ENCODE data around the gene CLDN9.

Gene CLDN9

DNA sequence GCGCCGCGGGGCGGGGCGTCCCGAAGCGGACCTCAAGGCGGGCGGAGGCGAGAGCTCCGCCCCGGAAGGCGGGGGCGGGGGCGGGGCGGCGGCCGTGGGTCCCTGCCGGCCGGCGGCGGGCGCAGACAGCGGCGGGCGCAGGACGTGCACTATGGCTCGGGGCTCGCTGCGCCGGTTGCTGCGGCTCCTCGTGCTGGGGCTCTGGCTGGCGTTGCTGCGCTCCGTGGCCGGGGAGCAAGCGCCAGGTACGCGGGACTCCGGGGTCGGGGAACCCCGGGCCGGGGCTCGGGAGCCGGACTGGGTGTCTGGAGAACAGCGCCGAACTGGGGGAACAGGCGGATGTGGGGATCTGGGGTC, 7.5 kb downstream of the CLDN9 start, which contains the start of gene TNFRSF12A:
Gene TNFRSF12A, plus strand, starts transcription at position 122 of the 357 bp plus-strand sequence. Its CDS starts 30 bp downstream, at position 152.
- DNase-seq: peak; percentile 81

DNA sequence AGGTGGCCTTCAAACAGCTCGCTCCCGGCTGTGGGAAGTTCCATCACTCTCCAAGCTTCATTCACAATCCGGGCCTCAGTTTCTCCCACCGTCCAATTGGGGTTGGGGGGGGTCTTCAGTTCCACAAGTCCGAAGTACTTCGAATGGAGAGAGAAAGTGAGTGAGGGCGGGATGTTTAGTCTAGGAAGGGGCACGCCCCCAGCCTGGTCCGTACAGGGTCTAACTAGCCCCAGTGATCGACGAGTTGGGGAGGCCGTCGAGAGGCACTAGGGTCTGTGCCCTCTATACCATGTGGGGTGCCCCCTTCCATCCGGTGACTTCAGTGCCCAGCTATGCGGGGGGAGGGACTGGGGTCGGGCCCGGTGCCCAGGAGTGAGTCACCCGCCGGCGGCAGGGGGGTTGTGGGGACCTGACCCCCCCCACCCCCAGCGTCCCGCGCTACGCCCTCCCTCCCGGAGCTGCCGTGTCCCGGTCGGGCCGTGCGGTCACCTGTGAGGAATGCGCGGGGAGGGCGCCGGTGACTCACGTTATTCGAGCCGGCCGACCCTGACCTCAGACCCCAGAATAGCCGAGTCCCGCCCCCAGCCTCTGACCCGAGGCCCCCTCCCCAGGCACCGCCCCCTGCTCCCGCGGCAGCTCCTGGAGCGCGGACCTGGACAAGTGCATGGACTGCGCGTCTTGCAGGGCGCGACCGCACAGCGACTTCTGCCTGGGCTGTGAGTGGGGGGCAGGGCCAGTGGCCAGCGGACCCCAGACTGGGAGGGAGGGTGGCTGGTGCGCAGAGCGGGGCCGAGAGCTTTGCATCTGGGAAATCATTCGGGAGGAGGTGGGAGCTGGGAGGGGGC, 8.1 kb downstream of the CLDN9 start:
- DNase-seq: peak; percentile 64

DNA sequence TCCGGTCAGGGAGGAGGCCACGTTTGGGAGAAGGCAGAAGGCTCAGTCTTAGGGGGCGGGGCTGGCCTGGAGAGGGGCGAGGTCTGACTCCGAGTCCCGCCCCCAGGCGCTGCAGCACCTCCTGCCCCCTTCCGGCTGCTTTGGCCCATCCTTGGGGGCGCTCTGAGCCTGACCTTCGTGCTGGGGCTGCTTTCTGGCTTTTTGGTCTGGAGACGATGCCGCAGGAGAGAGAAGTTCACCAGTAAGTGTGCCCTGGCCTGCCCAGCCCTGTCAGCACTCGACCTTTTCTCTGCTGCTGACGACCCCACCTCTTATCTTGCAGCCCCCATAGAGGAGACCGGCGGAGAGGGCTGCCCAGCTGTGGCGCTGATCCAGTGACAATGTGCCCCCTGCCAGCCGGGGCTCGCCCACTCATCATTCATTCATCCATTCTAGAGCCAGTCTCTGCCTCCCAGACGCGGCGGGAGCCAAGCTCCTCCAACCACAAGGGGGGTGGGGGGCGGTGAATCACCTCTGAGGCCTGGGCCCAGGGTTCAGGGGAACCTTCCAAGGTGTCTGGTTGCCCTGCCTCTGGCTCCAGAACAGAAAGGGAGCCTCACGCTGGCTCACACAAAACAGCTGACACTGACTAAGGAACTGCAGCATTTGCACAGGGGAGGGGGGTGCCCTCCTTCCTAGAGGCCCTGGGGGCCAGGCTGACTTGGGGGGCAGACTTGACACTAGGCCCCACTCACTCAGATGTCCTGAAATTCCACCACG, 8.9 kb downstream of the CLDN9 start:
- peak; percentile 94 for DNase-seq

DNA sequence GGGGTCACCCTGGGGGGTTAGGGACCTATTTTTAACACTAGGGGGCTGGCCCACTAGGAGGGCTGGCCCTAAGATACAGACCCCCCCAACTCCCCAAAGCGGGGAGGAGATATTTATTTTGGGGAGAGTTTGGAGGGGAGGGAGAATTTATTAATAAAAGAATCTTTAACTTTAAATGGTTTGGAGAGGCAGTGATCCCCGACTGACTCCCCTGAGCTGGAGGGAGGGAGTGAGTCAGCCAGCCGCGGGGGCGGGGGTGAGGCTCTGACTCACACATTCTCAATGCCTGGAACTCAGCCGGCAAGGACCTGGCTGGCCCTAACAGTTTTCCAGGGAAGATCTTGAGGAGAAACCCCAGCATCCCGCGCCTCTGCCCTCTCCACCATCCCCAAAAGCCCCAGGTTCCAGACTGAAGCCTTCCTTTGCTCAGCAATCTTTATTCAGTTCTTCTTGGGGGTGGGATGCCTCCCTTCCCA, 9.5 kb downstream of the CLDN9 start:
- DNase-seq: peak; percentile 95

DNA sequence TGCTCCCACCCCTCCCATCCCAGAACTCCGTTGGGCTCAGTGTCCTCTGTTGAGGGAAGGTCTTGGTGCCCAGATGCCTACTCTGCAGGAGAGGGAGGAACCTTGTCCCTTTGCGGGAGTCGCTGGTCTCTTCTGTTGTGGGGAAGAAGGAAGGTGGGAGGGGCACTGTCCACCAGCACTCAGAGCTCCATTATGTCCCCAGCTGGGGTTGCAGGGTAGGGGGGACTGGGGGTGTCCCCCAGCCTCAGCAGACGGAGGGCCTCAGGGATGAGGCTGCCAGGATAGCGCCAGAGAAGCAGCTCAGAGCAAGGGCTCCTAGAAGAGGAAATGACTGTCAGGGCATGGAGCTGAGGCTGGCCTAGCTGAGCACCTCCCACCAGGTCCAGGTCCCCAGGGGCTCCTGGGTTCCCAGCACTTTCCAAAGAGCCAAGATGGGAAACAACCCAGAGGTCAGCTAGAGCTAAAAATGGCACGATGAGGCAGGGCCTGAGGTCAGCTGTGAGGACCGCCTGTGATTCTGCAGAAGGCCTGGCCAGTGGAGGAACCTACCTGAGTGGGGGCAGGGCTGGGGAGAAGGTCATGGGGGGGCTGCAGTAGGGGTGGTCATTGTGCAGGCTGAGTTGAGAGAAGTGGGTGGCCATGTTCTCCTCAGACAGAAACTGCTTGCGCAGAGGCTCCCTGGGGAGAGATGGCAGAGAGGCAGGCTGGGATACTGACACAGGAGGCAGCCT, 10.1 kb downstream of the CLDN9 start:
- DNase-seq: peak; percentile 23

DNA sequence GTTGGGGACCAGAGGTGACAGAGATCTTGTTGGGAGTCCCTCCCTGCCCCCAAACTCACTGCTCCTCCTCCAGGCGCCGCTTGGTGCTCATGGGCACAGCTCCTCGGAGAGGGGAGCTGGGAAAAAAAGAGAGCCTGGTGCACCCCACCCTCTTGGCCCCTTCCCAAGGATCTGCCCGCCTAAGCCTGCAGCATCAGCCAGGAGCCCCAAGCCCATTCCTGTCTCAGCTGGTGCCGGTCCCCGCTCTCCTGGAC, 10.6 kb downstream of the CLDN9 start:
- DNase-seq: peak; percentile 51

DNA sequence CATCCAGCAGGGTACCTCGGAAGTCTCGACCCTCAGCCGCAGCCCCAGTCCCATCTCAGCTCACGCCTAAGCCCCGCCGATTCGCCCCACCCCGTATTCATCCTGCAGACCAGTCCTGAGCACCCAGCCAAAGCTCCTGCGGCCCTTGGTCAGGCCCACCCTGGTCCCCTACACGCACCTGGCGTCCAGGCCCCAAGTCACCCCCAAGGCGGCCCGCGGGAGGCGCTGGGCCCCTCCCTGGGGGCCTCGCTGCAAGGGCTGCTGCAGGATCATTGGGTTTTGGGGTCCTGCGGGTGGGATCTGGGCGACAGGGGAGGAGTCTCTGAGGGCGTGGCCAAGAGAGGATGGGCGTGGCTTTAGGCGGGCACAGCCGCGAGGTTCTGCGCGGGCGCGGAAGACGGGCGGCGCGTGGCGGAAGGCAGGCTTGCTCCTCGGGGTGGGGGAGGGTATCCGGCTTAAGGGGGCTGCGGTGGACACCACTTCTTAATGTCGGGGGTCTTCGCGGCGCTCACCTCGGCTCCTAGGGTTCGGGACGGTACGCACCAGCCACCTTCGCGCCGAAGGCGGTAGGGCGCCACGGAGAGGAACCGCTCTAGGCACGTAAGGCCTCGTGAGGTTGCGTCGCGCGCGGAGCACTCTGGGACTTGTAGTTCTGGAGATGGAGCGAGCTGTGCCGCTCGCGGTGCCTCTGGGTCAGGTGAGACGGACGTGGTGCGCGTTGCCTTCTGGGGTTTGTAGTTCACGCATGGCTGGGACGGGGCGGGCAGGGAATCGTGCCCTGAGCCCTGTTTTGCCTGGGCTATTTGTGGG, 11.2 kb downstream of the CLDN9 start, which contains the start of the genes HCFC1R1 and THOC6:
Gene HCFC1R1, minus strand, starts transcription at position 274 of the 810 bp plus-strand sequence. Its CDS starts 1 bp downstream, at position 273.
Gene THOC6, plus strand, starts transcription at position 367 of the 810 bp plus-strand sequence. Its CDS starts 292 bp downstream, at position 659.
- peak; percentile 98 for DNase-seq

DNA sequence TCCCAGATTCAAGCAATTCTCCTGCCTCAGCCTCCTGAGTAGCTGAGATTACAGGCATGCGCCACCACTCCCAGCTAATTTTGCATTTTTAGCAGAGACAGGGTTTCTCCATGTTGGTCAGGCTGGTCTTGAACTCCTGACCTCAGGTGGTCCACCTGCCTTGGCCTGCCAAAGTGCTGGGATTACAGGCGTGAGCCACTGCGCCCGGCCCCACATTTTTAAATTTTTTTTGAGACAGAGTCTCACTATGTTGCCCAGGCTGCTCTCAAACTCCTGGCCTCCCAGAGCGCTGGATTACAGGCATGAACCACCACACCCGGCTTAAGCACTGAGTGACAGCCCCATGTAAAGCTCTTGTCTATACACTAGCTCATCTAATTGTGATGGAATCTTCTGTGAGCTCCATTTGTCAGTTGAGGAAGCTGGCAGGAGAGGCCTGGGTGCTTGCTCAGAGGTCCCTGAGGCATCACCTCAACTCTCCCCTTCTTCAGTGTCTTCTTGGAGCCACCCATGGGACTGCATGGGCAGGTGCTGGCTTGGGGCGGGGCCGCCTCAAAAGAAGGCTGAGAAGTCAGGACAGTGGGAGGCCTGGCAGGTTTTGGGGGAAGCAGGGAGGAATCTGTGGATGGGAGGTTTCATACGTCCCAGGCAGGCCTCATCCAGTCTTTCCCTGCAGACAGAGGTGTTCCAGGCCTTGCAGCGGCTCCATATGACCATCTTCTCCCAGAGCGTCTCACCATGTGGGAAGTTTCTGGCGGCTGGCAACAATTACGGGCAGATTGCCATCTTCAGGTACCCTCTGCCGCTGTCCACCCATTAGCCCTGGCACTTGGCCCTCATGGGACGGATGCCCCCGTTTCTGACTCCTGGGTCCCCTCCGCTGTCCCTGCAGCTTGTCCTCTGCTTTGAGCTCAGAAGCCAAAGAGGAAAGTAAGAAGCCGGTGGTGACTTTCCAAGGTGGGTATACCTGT, 12.6 kb downstream of the CLDN9 start:
- no peak for DNase-seq

DNA sequence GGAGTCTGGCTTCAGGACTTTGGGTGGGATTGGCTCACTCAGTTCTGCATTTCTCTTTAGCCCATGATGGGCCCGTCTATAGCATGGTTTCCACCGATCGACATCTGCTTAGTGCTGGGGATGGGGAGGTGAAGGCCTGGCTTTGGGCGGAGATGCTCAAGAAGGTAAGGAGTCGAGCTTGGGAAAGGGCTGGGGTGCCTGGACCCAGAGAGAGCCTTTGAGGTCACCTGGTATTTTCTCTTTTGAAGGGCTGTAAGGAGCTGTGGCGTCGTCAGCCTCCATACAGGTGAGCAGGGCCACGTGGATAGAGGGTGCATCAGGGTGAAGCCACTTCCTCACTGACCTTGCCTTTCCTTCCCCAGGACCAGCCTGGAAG, 13.3 kb downstream of the CLDN9 start:
- no peak for DNase-seq

DNA sequence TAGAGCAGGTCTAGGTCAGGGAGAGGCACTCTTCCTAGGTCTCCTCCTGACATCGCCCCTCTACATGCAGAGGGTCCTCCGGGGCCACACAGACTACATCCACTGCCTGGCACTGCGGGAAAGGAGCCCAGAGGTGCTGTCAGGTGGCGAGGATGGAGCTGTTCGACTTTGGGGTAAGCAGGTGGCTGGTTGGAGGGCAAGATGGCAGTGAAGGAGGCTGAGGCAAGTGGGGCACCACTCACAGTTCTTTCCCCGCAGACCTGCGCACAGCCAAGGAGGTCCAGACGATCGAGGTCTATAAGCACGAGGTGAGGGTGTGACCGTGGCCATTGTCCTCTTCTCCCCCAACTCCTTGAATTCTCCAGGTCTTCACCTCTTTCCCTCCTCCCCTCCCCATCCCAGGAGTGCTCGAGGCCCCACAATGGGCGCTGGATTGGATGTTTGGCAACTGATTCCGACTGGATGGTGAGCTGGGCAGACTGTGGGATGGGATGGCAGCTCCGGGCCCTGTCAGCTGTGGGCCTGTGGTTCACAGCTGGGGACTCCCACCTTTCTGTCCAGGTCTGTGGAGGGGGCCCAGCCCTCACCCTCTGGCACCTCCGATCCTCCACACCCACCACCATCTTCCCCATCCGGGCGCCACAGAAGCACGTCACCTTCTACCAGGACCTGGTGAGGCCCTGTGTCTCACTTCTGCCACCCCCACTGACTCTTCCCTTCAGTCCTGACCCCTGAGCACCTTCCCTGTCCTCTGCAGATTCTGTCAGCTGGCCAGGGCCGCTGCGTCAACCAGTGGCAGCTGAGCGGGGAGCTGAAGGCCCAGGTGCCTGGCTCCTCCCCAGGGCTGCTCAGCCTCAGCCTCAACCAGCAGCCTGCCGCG, 14.1 kb downstream of the CLDN9 start:
- DNase-seq: no peak

DNA sequence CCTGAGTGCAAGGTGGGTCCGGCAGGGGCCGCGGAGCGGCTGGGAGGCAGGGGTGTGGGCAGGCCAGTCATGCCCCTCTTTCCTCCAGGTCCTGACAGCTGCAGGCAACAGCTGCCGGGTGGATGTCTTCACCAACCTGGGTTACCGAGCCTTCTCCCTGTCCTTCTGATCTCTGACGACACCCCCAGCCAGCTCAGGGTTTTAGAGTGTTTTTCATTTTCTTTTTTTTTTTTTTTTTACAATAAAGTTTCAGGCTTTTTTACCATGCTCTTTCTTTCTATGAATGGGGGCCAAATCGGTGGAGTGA, 14.7 kb downstream of the CLDN9 start:
- no peak for DNase-seq

DNA sequence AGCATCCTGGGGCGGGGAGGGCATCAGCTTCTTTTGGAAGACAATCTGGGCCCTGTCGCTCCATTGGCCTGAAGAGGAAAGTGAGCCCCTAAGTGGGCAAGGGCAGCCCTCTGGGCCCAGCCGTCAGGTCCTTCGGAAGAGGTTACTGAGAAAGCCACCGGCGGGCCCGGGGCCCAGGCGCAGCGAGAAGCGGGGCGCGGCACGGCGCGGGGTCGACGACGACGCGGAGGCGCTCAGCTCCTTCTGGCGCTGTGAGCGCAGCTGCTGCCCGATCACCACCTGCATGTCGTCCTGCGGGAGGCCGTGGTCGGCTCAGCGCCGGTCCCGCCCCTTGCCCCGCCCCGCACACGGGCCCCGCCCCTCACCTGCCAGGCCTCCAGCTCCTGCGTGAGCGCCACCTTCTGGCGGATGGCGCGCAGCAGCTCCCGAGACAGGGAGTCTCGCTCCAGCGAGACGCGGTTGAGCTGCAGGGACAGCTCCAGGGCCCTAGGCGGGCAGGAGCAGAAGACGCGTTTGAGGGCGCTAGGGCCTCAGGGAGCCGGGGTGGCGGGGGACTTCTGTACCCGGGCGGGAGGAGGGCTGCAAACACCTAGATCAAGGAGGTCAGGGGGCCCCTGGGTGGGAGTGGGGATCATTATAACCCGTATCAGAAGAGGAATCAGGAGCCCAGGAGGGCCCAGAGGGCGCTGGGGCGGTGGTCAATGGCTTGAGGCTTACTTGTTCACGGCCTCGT, 15.4 kb downstream of the CLDN9 start:
- peak; percentile 92 for DNase-seq

DNA sequence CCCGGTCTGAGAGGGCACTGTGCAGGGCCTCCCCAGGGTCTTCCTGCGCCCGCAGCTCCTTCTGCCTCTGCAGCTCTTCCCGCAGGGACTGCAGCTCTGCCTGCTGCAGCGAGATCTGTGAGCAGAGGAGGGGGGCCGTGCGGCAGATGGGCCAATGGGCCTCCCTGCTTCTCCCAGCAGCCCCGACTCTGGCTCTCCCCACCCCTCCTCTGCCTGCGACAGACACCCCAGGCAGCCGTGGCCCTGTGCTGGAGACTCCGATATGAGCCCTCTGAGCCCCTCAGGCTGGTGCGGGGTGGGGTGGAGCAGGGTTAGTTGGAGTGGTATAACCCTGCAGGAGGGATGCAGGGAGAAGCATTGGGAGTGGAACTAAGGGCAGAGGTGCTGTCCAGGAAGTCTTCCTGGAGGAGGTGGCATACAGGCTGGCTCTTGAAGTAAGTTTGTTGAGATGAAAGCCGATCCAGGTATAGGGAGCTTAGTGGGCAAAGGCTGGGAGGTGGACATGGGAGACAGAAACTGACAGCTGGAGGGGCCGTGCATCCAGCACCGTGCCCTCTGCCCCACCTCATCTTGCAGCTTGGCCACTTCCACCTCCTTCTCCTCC, 16.1 kb downstream of the CLDN9 start:
- no peak for DNase-seq

DNA sequence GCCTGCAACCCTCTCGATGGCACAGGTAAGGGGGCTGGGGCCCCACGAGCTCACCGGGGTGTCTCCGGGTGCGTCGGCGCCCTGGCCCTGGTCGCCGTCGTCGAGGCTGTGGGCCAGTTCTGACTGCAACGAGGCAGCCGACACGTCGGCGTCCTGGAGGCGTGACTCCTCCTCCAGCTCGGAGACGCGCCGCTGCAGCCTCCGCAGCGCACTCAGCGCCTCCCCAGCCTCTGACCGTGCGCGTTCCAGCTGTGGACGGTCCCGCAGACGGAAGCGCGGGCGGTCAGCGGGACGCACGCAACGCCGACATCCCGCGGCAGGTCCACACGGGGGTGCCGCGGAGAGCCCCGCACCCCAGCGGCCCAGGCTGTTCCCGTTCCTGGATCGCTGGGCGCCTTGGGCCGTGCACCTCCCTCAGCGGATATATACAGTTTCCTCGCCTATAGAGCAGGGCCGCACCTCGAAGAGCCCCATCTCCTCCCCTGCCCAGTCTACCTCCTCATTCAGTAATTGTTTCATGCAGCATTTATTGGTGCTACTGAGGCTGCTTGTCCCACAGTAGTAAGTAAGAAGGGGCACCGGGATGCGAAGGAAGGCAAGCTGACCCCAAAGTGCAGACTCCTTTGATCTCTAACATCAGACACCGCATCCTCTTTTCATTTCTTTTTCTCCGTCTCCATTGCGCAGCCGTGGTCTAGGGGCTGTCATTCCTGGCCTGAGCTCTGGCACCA, 16.9 kb downstream of the CLDN9 start:
- peak; percentile 73 for DNase-seq

DNA sequence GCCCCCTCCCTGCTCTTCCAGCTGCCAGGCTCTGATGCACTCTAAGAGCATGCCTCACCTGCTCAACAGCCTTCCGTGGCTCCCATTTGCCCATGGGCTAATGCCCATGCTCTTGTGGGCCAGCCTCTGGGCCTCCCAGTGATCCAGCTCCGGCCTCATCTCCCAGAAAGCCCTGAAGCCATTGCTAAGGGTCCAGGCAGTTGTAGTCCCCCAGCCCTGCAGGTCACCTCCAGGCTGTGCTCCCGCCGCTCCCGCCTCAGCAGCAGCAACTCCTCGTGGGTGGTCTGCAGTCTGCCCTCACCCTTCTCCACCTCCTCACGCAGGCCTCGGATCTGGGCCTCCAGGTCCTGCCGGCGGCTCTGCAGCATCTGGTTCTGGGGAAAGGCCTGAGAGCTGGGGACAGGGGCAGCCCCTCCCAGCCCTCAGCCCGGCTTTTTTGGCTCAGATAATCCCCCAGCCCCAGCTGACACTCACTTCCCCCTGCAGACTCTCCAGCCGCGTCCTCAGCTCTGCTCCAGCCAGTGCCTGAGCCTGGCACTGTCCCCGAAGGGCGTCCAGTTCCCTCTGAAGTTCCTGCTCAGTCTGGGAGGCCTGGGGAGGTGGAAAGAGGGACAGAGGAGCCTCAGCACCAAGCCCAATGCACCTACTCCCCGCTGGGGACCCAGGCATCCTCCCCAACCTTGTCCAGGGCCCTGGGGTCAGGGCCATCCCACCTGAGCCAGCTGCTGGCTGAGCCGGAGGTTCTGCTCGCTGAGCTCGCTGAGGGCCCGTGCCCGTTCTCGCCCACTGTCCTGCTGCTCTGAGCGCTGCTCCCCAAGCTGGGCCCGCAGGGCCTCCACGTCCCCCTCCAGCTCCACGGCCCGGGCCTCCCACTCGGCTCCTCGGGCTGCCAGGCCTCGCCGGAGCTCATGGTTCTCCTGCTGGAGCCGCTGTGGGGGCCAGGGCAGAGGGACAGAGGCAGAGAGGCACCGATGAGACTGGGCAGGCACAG, 17.8 kb downstream of the CLDN9 start:
- DNase-seq: no peak

DNA sequence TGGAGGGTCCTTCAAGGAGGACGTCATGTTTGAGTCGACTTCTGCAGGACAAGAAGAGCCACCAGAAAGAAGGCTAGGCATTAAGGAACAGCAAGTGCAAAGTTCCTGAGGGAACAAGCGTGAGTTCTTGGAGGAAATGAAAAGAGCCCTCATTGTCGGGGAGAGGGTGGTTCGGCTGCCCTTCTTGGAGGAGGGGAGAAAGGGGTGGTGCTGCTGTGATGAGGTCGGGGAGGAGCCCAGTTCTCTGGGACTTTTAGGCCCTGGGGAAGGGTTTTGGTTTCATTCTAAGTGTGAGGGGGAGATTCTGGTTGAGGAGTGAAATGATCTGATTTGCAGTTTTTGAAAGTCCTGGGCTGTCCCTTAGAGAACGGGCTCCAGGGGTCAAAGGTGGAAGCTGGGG, 19.9 kb downstream of the CLDN9 start:
- no peak for DNase-seq

DNA sequence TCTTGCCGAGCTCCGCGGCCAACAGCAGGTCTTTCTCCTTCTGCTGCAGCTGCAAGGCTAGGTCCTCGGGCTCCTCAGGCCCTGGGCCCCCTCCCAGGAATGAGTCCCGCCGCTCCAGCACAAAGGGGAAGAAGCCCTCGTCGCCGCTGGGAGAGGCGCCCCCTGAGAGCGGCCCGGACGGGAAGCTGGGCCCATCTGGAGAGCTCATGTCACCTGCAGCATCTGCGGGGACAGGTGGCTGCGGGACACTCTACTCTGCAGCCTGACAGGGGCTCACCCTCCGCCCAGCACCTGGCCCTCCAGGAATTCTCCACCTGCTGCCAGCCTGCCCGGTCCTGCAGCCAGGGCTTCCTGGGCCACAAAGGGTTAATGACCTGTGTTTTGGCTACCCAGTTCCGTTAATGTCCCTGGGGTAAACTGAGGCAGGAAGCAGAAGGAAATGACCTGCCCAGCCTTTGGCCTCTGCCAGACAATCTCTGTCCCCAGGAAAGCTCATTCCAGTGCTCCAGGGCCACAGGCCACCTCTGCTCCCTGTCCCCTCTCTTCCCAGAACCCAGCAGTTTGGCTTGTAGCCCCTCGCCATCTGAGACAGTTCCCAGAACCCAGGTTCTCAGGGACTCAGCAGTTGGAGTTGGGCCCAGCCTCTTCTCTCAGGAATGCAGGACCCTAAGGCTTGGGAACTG, 22.7 kb downstream of the CLDN9 start:
- no peak for DNase-seq

Measured in stimulated activated CD4-positive, alpha-beta T cell treated with anti-CD3 and anti-CD28 coated beads, Interleukin-15, amount 100 ng/mL, for 24 hours (primary cell).